Right renal cortex interstitium (tissue), 3 donors: Measurements from ENCODE around the gene POU4F2. TPM values are rescaled to one million over a fixed set of nuclear protein-coding genes. Genes with fewer than 3 reads are reported as not detected.
"Not testable (repeated sequence)": the region's sequence is repeated elsewhere in the genome, so short reads cannot be mapped to it uniquely, and the experiment has no call there.

Source experiments
- DNase-seq, 3 donors: peaks; one replicate each; pipeline ENCODE4 v3.0.0-alpha.2; 2013; ENCODE audit warnings: low read depth in 3 of 3, low spot score in 2 of 3
- polyA plus RNA-seq, 3 donors: library from polyadenylated mRNA; unstranded; fragments of 120-200 nt; gene quantifications; one replicate each; pipeline ENCODE4 v1.2.1, GENCODE V29; 2013; ENCODE audit not compliant: insufficient read length in 3 of 3

POU4F2 gene
- polyA plus RNA-seq, 3 donors, result not detected

DNA sequence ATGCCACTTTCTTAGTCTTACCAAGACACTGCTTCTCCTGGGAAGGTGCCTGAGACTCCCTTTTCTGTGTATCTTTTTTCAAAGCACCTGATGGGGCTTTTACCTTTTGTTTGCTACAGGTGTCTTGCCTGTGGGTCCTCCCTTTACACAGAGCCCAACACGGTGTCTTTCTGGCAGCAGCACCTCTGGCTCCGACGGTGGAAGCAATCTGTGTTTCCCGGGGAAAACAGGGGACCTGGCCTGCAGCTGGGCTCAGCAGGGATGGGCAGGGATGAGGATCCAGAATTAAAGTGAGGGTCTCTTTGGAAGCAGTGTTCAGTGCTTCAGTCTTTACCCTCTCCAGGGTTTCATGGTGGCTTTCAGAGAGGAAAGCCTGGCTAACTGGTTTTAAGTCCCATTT, 11.3 kb downstream of the POU4F2 start:
- no peak for DNase-seq

DNA sequence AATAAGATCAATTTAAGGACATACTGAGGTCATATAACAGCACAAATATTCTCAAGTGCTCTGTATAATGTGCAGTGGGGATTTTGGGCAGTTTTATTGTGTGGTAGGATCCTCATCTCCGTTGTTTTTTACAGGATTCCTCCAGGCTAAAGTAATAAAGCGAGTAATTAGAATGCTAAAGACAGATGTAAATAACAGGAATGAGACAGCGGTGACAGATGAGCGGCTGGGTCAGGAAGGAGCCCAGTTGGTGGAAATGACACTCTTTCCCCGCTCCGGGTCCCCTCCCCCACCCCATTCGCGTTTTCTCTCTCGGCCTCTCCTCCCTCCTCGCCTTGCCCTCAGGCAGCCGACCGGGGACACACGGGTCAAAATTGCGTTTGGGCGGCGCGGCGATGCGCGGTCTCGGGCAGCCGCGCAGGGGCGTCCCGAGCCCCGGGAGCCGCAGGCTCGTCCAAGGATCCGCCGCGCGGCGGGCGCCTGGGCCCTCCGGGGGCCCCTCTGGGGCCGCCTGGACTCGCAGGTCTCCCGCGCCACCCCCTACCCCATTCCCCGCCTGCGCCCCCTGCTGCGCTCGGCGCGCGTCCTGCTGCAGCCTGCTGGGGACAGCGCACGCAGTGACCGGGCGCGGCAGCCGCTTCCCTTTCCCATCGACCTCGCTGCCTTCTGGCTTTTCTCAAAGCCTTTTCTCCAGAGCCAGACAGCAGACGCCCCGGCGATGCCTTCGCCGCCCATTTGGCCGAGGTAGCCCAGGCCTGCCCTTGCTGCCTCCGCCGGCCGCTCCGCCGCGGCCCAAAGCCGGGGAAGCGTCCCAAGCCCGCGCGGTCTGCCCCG, 16.2 kb downstream of the POU4F2 start:
- DNase-seq, result no peak

DNA sequence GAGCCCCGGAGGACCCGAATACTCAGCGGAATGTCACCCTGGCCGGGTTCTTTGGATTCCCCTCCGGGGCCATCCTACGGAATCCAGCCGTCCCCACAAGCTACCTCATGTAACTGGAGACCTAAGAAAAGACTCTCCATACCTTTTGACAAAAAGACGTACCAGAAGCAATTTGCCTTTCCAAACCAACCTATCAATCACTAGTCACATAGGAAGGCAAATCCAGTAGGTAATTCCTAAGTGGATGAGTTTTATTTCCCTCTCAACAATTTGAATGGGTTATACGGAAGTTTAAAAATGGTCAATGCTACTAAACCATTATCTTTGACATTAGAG, 16.8 kb downstream of the POU4F2 start:
- DNase-seq, result no peak

DNA sequence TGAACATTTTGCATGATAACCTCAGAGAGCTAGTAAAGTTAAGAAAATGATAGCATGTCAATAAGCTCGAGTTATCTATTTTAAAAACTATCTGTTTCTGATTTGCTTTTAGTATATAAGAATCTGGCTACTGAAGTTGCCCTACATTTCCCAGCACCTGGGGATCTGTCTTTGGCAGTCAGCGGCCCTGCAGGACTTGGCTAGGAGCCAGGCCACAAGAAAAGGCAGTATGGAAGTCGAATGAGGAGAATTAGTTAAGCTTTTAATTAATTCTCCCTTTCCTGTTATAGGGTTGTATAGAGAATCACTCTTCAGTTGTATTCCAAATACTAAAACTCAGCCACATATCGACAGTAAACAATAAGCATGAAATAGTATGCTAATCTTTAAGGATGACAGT, 22.7 kb downstream of the POU4F2 start:
- no peak for DNase-seq

DNA sequence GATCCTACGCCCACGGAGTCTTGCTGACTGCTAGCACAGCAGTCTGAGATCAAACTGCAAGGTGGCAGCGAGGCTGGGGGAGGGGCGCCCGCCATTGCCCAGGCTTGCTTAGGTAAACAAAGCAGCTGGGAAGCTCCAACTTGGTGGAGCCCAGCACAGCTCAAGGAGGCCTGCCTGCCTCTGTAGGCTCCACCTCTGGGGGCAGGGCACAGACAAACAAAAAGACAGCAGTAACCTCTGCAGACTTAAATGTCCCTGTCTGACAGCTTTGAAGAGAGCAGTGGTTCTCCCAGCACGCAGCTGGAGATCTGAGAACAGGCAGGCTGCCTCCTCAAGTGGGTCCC, 25.2 kb downstream of the POU4F2 start:
- not testable (repeated sequence) for DNase-seq

DNA sequence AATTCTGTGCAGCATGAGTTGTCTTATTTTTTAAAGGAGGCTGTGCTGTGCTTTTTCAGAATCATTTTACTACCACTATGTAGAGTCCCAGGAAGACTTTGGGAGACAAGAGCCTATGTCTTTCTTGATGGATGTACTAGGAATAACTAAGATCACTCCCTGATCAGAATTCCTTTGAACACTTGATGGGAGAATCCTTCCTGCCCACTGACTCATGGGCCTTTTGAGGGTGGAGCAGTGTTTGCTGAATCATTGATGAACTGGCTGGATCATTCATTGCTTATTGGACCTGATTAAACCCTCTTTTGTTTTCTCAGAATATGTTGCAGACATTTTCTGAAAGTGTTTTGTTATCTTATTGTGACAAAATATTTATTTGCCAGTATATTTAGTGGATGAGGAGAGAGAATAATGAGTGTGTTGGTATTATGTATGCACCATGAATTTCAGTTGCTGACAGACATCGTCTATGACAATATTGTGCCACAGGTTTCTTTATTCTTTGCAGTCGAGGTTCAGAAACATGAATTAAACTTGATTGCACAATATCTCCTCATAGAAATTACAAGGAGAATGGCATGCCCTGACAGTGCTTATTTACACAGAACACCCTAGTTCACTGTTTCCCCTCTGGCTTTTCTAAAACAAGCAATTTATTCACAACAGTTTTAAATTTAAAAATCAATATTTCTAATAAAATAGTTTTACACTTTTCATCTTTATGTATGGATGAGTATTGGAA, 36.3 kb downstream of the POU4F2 start:
- no peak for DNase-seq

Other genes starting within 250 kb of the POU4F2 start
- gene SLC10A7, start 117.0 kb upstream of the POU4F2 start, polyA plus RNA-seq, result 10 to 100 TPM; 13.2 to 19.1 (median 14.3) TPM